PFSK-1 (cell line): ENCODE results near the gene ITPA.

Source experiments
- FOXP2 ChIP-seq: optimal IDR thresholded peaks from 2 replicates; pipeline ENCODE3; 2011; ENCODE audit warnings: borderline replicate concordance, control low read depth, inconsistent platforms; ENCODE audit not compliant: insufficient read depth; ENCODE audit errors: extremely low read length, extremely low read depth
- POLR2AphosphoS5 ChIP-seq: IDR thresholded peaks from 2 replicates; pipeline ENCODE4 v1.6.1; 2012; ENCODE audit warnings: low read depth, mild to moderate bottlenecking, control low read depth, low read length, moderate library complexity
- SIN3A ChIP-seq: IDR thresholded peaks from 2 replicates; pipeline ENCODE4 v1.6.1; 2012; ENCODE audit warnings: mild to moderate bottlenecking, low read length, moderate library complexity, borderline replicate concordance; ENCODE audit not compliant: insufficient read depth
- TAF1 ChIP-seq: IDR thresholded peaks from 2 replicates; pipeline ENCODE4 v1.6.1; 2012; ENCODE audit warnings: low read length, control low read depth, borderline replicate concordance; ENCODE audit not compliant: insufficient read depth
- TF ChIP-seq, protein P1 (sequence below), 2 experiments: IDR thresholded peaks; 2 replicates each; pipeline versions ENCODE4 v1.6.1 to v1.8.0; 2011 to 2012; ENCODE audit warnings: low read depth in 2 of 2, low read length in 2 of 2, control low read depth in 1 of 2, inconsistent platforms in 1 of 2, mild to moderate bottlenecking in 1 of 2, moderate library complexity in 1 of 2; ENCODE audit not compliant: insufficient read depth in 1 of 2

Gene ITPA

GRCh38 chr20:3223651-3223993 lies 14.3 kb downstream of the ITPA start:
- TF ChIP-seq POLR2AphosphoS5, result no peak
- no peak for TF ChIP-seq SIN3A
- no peak for TF ChIP-seq FOXP2
- TF ChIP-seq, protein P1, sequence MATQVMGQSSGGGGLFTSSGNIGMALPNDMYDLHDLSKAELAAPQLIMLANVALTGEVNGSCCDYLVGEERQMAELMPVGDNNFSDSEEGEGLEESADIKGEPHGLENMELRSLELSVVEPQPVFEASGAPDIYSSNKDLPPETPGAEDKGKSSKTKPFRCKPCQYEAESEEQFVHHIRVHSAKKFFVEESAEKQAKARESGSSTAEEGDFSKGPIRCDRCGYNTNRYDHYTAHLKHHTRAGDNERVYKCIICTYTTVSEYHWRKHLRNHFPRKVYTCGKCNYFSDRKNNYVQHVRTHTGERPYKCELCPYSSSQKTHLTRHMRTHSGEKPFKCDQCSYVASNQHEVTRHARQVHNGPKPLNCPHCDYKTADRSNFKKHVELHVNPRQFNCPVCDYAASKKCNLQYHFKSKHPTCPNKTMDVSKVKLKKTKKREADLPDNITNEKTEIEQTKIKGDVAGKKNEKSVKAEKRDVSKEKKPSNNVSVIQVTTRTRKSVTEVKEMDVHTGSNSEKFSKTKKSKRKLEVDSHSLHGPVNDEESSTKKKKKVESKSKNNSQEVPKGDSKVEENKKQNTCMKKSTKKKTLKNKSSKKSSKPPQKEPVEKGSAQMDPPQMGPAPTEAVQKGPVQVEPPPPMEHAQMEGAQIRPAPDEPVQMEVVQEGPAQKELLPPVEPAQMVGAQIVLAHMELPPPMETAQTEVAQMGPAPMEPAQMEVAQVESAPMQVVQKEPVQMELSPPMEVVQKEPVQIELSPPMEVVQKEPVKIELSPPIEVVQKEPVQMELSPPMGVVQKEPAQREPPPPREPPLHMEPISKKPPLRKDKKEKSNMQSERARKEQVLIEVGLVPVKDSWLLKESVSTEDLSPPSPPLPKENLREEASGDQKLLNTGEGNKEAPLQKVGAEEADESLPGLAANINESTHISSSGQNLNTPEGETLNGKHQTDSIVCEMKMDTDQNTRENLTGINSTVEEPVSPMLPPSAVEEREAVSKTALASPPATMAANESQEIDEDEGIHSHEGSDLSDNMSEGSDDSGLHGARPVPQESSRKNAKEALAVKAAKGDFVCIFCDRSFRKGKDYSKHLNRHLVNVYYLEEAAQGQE (IDR thresholded peaks at IDR 0.05; ENCODE audit: insufficient read depth in 1 of 2, low read depth in 2 of 2, low read length in 2 of 2), result no peak
- no peak for TF ChIP-seq TAF1

- TF ChIP-seq FOXP2 (no peak), POLR2AphosphoS5 (no peak), TAF1 (no peak), SIN3A (no peak)
- TF ChIP-seq, protein P1 (IDR thresholded peaks at IDR 0.05; ENCODE audit: insufficient read depth in 1 of 2, low read depth in 2 of 2, low read length in 2 of 2), result no peak
Observed at GRCh38 chr20:3223994-3224680, 14.8 kb downstream of the ITPA start.

- TF ChIP-seq FOXP2, result no peak
- TF ChIP-seq, protein P1 (IDR thresholded peaks at IDR 0.05; ENCODE audit: insufficient read depth in 1 of 2, low read depth in 2 of 2, low read length in 2 of 2), result no peak
- no peak for TF ChIP-seq TAF1
- no peak for TF ChIP-seq POLR2AphosphoS5
- TF ChIP-seq SIN3A, result no peak
Observed at GRCh38 chr20:3224681-3225421, 15.6 kb downstream of the ITPA start.

- TF ChIP-seq FOXP2, result no peak
- TF ChIP-seq POLR2AphosphoS5, result no peak
- no peak for TF ChIP-seq SIN3A
- TF ChIP-seq TAF1, result no peak
Observed at GRCh38 chr20:3226093-3226492, 16.8 kb downstream of the ITPA start.

GRCh38 chr20:3226864-3227263 lies 17.6 kb downstream of the ITPA start:
- no peak for TF ChIP-seq FOXP2
- no peak for TF ChIP-seq SIN3A
- TF ChIP-seq, protein P1 (IDR thresholded peaks at IDR 0.05; ENCODE audit: insufficient read depth in 1 of 2, low read depth in 2 of 2, low read length in 2 of 2), result no peak
- TF ChIP-seq TAF1, result no peak
- TF ChIP-seq POLR2AphosphoS5, result no peak
